UCSD-AML1 (cell line): ENCODE results near the gene SYTL4.

Experiments used
- DNase-seq: peaks from one replicate; lab custom pipeline; 2025; ENCODE audit not compliant: unreplicated experiment; lab: John Stamatoyannopoulos, UW

Gene SYTL4

DNA sequence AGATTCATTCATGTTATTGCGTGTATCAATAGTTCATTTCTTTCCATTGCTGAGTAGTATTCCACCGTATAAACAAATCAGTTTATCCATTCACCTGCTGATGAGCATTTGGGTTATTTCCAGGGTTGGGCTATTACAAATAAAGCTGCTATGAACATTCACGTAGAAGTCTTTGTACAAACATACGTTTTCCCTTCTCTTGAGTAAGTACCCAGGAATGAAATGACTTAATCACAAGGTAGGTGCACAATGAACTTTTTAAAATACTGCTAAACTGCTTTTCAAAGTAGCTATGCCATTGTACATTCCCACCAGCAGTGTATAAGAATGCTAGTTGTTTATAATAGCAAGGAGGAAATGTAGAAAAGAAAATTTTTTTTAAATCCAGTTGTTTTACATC lies 35.9 kb downstream of the SYTL4 start:
- DNase-seq = no peak

DNA sequence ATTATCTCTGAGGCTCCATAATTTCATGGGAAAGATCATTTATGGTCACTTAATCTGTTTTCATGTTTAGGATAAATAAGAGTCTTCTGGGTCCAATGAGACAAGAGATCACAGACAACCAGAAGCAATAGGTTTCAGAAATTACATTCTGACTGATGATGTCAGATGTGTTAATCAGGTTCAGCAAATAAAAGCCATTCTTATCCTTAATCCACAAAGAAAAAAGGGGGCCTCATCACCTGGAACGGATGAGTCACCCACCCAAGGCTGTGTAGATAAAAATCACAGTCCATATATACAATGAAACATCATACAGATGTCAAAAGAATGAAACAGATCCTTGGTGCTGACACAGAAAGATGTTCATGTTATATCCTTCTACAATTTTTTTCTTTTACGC lies 36.6 kb downstream of the SYTL4 start:
- DNase-seq = no peak

DNA sequence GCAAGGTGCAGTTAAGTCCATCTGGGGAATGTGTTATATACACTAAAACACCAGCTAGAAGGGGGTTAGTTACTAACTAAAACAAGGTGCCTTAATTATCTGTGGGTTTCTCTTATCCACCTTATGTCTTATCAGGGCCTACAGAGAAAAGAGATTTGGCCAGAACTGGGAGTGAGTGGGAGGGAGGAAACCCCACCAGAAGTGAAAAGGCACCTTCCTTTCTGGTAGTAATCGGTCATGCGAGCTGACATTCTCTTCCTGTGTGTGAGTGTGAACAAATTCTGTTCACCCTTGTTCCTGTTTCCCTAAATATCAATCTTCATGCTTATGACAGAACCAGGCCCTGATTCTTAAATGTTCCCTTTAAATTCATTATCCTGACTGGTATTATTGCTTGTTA lies 44.4 kb downstream of the SYTL4 start:
- DNase-seq = peak; percentile 23

DNA sequence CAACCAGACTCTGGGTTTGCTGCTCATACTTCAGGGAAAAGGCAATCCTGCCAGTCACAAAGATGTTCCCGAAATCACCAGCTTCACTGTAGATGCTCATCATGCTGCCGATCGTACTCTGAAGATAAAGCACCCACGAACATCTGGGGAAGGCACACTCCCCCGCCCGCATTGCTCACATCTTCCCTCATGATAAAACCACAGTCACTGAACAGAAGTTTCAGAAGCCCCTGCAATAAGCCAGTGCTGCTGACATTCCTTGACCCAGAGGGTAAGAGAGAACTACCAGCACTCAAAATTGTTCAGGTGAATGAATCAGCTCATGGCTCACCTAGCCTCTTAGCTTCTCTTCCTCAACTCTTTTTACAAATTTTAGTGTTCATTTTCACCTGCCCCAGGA lies 44.8 kb downstream of the SYTL4 start:
- peak; percentile 32 for DNase-seq

DNA sequence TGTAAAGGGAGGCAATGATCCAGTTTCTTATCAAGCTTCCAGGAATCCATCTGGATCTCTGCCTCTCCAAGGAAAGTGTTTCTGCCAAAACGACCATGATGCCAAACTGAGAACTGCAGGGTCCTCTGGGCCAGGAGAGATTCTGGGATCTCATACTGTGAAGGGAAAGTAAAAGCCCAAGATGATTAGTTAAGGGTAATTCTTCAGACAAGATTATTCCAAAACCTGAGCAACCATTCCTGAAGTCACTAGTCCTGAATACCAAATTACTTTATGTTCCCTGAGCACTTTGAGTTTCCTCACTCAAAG lies 46.0 kb downstream of the SYTL4 start:
- DNase-seq = no peak

DNA sequence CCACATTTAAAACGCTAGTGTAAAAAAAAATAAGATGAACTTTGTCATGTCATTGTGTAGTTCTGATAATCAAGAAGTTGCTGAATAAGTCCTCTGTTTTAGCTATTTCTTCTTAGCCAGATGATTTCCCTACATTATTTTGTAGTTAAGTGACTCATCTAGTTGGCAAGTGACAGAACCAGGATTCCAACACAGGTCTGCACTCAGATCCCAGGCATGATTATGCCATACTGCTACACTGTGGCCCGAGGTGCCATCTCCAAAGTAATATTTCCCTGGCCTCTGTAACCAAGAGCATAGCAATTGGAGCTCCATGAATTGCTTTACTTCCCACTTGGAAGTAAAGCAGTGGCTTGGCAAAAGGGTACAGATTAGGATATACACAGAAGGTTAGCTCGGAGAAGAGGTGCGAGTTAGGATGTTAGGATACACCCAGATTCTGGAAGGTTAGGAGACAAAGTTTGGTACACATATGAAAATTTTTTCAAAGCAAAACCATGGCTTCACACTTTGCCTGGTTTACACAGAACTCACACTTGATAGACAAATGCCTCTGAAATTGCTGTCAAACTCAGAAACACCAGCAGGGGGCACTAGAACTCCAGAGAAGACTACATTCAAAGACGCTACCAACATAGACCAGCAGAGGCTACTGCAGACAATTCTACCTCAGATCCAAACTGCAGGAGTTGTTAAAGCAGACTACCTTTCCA lies 46.5 kb downstream of the SYTL4 start:
- DNase-seq = peak; percentile 37

DNA sequence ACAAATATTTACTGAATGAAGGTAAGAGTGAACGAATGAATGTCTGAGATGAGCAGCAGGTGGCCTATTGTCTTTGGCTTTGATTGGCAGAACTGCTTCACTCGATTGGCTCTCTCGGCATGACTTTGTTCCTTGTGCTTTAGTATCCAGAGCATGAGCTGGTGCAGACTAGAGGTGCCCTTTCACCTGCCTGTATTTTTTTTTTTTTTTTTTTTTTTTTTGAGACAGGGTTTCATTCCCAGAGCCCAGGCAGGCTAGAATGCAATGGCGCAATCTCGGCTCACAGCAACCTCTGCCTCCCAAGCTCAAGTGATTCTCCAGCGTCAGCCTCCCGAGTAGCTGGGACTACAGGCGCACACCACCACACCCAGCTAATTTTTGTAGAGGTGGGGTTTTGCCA lies 49.0 kb downstream of the SYTL4 start:
- no peak for DNase-seq

DNA sequence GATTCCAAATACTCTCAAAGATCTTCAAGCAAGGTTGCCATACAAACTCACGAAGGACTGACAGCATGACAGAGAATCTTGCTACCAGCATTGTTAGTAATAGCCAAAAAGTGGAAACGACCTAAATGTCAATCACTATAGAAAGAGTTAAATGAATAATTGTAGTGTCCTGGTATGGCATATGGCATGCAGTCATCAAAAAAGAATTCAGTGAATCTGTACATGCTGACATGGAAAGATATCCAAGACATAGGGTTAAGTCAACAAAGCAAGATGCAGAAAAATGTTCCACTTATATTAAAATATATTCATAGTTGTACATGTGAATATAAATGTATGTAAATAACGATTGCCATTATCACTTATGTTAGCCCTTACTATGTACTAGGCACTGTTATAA lies 50.3 kb downstream of the SYTL4 start:
- DNase-seq = no peak

DNA sequence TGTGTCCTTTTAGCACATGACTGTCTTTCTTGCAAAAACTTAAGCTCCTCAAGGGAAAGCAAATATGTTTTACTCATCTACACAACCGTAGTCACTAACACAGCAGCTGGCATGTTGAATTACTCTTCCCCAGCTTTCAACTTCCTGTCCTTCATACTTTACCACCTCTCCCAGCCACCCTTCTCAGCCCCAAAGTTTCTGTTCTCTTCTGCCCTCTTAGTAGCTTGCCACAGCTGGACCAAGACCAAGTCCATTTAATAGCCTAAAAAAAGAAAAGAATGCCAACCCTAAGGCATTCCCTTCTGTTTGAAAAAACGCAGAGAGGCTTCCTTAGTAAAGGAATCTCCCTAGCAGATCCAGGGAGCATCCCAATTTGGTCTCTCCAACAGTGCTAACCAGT lies 51.2 kb downstream of the SYTL4 start:
- no peak for DNase-seq

DNA sequence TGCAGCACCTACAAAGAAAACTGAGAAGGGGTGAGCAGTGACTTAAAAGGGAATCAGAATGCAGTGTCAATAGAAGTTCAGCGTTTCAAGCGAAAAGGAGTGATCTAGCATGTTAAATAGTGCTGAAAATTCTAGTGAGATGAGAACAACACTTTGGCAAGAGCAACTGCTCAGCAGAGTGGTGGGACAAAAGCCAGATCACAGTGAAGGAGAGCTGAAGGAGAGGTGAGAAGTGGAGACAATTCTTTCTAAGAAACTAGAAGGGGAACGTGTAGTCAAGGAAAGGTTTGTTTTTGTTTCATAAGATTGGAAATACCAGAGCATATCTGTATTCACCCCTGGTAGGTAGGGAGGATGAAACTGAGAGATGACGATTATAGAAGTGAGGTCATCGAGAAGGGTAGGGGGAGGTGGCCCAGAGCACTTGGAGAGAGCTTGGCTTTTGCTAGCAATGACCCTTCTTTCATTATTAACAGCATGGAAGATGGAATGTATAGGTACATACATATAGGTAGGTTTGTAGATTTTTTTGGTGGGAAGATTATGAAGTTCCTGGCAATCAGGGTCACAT lies 54.2 kb downstream of the SYTL4 start:
- no peak for DNase-seq

DNA sequence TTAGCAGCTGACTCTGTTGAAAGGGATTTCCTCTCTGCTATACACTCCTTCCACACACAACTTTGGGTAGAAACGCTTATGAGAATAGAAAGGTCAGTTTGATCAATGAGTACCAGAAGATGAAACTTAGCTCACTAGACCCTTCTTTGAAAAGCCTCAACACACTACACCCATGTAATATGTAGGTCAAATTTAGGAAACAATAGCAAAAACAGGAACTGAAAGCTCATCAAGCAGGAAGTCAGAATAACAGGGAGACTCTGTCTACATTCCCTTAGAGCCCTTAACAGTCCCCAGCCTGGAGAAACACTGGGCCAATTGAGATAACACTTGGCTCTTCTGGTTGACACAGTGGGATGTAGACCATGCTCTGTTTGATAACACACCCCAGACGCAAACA lies 57.2 kb downstream of the SYTL4 start:
- DNase-seq = no peak

DNA sequence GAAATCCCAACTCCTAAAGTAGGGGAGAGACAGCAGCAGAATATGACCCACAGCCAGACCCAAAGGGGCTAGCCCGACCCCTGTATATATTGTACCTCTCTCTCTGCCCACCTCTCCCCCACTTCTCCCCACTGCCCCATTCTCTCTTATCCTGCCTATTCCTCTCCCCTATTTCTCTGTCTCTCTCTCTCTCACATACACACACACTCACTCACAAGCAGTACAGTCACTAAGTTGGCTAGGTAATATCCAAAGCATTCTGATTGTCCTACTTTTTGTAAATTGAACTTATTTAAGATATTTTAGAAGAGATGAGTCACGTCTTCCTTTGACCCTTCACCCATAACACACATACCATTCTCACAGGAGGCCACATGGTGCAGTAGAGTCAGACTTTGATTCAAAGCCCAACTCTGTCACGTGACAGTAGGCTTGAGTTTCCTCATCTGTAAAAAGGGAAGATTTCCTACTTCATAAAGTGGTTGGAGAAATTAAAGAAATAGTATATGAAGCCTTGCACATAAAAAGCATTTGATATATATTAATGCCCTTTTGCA lies 58.4 kb downstream of the SYTL4 start:
- DNase-seq = no peak

DNA sequence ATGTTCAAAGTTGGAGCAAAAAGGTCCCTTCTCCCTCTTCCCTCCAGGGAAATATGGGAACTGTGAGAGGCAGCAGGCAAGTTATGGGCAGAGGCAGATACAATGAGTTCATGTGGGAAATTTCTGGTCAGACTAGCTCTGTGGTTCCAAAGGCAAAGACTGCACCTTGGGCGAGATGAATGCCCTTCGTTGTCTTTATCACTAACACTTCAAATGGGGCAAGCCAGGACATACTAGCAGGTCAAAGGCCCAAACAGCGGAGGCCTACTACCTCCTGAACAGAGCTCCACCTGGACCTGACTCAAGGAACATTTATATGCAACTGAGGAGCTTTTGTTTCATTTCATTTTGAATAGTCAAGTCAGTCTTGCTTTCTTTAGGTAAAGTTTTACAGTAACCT lies 59.0 kb downstream of the SYTL4 start:
- DNase-seq = no peak

DNA sequence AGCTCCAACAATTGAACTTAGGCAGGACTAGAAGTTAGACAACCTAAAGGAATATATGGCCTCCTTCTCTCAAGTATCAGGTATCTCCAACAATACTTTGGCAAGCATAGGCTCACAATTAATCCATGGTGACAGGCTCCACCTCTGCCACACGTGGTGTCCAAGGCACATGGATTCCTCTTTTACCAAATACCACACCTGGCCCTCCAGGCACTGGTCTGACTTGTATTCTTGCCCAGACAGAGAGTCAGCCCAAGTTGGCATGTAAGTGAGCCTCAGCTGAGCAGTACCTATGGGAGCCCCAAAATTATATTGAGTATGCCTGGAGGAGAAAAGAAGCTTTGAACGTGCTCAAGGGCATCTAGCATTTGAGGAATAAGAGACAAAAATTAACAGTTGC lies 68.3 kb downstream of the SYTL4 start:
- no peak for DNase-seq

DNA sequence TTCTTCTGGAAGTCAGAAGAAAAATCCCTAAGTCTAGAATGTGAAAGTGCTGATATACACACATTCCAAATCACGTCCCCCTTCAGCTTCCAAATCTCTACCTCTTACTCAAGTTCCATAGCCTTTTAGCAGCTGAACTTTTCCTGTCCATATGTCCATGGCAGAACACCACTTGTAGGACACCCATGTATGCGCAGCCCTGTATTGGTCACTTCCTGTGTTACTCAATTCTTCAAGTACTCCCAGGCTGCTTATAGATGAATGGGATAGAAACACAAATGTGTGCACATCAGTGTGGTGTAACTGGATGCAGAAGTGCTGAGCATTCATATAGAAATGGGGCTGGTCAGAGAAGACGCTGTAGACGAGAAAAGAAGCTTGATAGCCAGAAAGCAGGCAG lies 69.1 kb downstream of the SYTL4 start:
- no peak for DNase-seq

DNA sequence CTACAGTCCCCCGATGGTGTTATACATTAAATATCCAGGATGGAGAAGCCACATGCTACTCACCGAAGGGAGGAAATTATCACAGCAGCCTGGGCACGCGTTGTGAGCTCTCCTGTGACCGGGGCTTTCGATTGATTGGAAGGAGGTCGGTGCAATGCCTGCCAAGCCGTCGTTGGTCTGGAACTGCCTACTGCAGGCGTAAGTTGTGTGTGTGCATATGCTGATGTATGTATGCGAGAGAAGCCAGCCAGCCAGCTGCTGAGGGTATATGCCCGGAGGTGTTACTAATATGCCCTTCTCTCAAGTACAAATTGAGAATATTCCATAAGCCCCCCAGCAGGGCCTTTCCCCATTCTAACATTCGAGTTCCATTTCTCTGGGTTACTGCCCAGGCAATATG lies 69.8 kb downstream of the SYTL4 start:
- no peak for DNase-seq

DNA sequence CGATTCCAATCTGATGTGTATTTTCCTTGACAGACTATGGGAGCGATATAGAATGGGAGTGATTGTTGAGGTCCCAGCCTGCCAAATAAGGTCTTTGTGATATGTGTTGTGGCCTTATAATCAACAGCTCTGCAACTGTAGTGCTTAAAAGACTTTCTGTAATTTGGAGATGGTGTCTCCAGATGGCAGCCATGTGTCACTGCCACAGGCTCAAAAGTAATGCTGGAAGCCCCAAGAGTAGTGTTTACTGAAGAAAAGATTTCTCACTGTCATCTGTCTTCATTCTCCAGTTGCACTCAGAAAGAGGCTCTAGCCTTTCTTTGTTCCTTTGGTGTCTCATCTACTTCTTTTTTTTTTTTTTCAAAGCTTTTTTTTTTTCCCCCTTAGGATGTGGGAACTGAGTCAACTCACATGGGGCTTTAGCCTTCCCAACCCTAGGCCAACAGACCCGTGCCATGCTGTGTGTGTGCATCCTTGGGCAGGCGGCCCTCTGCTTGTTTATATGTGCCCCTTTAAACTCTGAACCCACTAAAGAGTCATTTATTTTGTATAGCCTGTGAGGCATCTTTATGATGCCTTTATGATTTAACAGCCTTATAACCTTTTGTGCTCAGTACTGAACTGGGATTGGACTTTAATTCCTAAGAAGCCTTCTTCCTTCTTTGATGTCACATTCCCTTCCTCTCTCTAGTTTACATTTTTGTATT lies 72.3 kb downstream of the SYTL4 start:
- DNase-seq = no peak

DNA sequence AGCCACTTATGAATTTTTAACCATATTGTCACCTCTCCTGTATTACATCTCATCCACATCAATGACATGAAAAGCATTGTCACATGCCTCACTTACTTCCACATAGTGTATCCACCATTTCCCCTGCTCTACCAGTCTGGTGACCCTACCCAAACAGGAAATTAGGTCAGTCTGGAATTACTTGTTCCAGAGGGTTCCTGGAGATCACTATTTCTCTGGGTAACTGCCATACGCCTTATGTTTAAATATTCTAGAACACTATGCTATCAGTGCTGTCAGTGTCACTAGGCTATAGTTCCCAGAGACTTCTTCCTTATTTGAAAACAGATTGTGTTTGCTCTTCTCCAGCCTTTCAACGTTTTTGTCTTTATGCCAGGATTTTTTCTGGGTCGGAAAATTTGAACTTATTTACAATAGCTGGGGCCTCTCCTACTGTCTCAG lies 73.0 kb downstream of the SYTL4 start:
- no peak for DNase-seq

DNA sequence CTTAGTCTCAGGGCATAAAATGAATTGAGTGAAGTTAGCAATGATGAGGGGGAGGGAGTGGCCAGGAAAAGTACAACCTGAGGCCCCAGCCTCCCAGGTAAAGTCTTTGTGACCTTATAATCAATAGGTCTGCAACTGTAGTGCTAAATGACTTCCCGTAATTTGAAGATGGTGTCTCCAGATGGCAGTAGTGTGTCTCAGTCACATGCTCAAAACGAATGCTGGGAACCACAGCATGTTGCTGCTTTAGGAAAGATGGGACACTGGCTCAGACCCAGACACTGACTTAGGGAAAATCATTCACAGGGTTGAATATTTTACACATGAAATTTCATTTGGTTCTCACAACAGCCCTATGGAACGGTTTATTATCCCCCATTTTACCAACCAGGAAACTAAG lies 77.7 kb downstream of the SYTL4 start:
- DNase-seq = no peak

DNA sequence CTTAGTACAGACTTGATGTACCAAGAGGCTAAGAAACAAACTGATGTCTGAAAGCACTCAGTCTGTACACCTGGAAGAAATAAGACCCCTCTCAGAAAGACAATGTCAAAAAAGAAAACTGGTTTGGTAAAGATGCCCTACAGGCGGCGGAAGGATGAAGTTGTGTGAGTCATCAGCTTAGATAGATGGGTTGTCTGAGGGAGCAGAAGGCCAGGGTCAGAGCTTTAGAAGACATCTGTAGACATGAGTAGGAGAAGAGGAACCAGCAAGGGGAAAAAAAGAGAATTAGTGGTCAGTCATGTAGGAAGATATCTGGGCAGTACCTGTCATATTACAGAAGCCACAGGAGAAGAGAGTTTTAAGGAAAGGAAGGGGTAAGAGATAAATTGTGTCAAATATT lies 79.7 kb downstream of the SYTL4 start:
- DNase-seq = no peak

DNA sequence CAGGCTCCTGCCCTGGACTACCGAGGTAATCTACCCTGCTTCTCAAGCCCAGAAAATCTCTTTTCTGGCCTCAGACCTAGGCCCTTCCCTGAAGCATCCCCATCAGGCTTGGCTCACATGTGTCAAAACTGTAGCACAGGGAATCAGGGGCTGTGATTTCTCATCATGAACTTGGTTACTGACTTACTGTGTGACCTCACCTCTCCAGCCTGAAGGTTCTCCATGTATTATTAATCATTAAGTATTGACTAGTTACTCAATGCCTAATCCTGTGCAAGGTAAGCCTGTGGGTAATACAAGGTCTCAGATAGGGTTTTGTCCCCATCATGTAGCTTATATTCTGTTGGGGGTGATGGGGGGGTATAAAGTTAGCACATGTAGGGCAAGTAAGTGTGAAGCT lies 81.1 kb downstream of the SYTL4 start:
- no peak for DNase-seq

DNA sequence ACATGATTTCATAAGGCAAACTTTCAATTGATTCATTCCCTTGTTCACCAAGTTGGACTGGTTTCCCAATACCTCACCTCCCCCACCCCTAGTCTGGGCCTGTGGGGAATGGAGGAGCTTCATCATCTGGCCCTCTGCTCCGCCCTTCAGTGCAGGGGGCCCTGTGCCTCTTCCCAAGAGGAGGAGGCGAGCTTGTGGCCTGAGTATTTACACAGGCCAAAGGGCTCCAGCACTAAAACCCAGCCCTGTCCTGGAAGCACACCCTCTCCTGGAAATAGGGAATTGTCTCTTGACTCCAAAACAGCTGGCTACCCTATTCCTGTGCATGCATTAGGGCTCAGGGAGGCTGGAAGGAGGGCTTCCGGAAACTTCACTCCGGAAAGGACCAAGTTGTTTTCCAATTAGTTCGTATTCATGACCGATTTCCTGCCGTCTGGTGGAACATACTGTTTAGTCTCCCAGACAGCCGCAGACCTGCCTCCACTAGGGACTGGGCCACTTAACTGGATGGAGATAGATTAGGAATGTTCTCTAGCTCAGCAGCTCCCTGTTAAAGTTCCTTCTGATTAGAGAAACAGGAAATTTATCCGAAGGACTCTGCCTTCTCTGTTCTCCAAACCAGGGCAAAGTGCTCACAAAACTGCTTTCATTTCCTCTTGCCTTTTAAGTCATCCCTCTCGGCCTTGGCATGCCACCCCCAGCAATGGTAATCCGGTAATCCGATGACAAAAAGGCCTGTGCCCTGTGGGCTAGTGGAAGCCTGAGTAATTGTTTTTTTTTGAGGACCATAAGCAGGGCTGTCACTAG lies 82.2 kb downstream of the SYTL4 start:
- no peak for DNase-seq
